ENCODE results near the gene JRKL.

GRCh38 chr11:96357794-96358193 is 32.0 kb upstream of the JRKL start:
- TF ChIP-seq CTCF (IDR thresholded peaks at IDR 0.05 in 2 of 3, conservative IDR thresholded peaks at IDR 0.05 in 1 of 3; ENCODE audit: borderline replicate concordance in 1 of 3, insufficient read depth in 1 of 3, low read depth in 2 of 3, low read length in 2 of 3) (no peak), ZNF274 (IDR thresholded peaks at IDR 0.05; ENCODE audit: low read depth, low read length) (no peak), POLR2AphosphoS5 (IDR thresholded peaks at IDR 0.05; ENCODE audit: low read depth, low read length) (no peak), CBX3 (IDR thresholded peaks at IDR 0.05; ENCODE audit: low read depth) (no peak), JUND (IDR thresholded peaks at IDR 0.05) (no peak), POLR2A (IDR thresholded peaks at IDR 0.05; ENCODE audit: borderline replicate concordance, extremely low read depth, insufficient read depth, insufficient read length) (no peak), RAD21 (IDR thresholded peaks at IDR 0.05; ENCODE audit: low read depth) (no peak), YY1 (IDR thresholded peaks at IDR 0.05; ENCODE audit: extremely low read depth, insufficient replicate concordance, low read depth, low read length) (no peak), SRF (IDR thresholded peaks at IDR 0.05; ENCODE audit: low read depth) (no peak), ZBTB33 (IDR thresholded peaks at IDR 0.05; ENCODE audit: extremely low read depth, insufficient replicate concordance, low read length) (no peak)
